Fibroblast of gingiva (primary cell): ENCODE measurements around the gene STRN.
"Not testable (repeated sequence)": the region's sequence is repeated elsewhere in the genome, so short reads cannot be mapped to it uniquely, and the experiment has no call there.

Experiments
- DNase-seq: peaks from one replicate; pipeline ENCODE4 v3.0.0-alpha.2; 2011; ENCODE audit warnings: low read depth

STRN gene

DNA sequence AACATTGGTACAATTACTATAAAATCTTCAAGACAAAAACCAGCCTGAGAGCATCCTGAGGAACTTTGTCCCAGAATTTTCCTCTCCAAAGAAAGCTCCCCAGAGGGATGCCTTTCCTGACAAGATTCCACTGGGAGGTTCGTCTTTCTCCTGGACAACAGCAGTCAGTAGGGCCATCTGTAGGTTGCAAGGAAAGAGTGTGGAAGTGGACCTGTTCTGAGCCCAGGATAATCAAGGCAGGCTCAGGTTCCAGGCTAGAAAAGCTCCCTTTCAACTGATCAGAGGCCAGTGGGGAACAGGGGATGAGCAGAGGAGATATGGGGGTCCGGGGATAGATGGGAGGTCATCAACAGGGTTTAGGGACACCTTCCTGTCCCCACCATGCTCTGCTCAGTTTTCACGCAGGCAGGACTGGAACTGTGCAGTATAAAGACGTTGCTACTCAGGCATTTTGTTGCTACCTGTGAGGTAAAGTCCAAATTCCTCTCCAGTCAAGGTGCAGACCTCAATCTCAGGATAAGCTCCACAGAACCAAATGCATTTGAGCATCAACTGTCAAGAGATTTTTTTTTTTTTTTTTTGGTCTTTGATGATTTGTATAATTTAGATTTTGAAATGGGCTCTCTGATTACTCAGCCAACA is 126.2 kb downstream of the STRN start:
- no peak for DNase-seq

DNA sequence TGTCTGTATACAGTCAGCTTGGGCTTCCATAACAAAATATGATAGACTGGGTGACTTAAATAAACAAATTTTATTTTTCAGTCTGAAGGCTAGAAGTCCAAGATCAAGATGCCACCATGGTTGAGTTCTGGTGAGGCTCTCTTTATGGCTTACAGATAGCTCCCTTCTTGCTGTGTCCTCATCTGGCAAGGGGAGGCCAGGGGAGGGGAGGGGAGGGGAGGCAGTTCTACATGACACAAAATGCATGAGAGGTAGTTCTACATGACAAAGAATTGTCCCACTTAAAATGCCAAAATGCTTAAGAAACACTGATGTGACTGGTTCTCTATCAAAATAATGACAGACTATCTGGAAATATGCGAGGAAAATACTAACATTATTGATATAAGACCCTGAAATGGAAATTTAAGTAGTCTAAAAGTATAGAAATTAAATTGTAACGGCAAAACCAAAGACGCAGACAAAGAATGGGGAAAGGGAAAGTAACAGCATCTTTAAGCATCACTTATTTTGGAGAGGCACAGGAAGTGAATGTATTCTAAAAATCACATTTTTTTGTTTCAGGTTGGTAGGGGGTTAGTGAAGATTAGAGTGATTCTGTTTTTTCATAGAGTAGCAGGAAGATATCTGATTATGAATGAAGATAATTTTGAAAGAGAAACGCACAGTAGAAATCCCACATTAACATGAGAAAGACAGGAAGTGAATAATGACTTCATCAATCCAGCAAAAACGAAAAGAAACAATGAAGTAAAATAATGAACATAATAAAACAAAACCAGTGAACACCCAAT is 131.4 kb downstream of the STRN start:
- DNase-seq: no peak

GRCh38 chr2:36834203-36834602 is 132.1 kb downstream of the STRN start:
- DNase-seq: no peak

DNA sequence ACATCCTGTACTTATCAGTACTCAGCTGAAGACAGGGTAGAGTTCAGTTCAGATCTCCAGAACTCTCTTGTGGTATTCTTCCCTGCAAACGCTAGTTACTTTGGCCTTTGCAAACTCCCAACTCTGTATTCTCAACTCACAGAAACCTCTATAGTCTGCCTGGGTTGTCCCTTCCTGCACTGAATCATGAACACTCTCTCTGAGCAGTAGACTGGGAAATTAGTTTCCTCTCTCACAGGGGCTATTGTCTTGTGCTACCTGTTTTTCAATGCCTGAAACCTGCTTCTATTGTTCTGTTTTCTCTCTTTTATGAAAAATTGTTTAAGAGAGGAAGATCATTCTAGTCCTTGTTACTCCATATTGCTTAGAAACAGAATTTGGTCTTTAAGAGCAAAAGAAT is 135.2 kb downstream of the STRN start:
- no peak for DNase-seq

DNA sequence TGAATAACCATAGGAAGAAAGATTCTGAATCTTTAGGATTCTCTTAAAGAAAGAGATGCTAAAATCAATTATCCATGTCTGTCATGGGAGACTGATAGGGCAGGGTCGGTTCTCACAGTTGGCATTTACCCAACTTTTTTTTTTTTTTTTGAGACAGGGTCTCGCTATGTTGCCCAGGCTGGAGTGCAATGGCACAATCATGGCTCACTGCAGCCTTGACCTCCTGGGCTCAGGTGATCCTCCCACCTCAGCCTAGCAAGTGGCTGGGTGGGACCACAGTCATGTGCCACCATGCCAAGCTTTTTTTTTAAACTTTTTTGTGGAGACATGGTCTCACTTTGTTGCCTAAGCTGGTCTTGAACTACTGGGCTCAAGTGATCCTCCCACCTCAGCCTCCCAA is 141.7 kb downstream of the STRN start:
- not testable (repeated sequence) for DNase-seq

DNA sequence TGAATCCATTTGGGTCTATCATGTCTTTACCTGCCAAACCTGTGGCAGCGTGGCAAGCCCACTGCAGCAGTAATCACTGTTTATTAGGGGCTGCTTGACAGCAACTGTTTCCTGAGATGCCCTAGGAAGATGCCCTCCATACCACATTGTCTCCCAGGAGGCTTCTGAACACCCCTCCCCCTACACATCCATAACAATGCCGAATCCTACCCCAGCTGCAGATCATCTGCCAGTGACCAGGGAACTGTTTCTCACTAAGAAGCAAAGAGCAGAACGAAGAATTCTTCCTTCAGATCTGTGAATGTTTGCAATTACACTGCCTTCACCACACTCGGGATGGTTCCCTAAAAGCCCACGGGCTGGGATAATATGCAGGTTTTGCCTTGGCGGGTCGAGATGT is 142.1 kb downstream of the STRN start:
- no peak for DNase-seq

DNA sequence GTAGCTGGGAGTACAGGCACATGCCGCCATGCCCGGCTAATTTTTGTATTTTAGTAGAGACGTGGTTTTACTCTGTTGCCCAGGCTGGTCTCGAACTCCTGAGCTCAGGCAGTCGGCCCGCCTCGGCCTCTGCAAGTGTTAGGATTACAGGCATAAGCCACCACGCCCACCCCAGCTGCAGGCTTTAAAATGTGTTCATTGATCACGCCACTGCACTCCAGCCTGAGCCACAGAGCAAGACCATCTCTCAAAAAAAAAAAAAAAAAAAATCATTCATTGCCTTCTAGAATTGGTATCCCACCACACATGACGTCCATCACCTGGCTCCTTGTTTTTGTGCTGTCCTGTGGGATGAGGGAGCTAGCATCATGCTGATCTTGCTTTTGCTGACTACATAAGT is 142.5 kb downstream of the STRN start:
- DNase-seq: no peak

- DNase-seq: peak; percentile 39
Observed at GRCh38 chr2:36820942-36821605, 145.3 kb downstream of the STRN start.

DNA sequence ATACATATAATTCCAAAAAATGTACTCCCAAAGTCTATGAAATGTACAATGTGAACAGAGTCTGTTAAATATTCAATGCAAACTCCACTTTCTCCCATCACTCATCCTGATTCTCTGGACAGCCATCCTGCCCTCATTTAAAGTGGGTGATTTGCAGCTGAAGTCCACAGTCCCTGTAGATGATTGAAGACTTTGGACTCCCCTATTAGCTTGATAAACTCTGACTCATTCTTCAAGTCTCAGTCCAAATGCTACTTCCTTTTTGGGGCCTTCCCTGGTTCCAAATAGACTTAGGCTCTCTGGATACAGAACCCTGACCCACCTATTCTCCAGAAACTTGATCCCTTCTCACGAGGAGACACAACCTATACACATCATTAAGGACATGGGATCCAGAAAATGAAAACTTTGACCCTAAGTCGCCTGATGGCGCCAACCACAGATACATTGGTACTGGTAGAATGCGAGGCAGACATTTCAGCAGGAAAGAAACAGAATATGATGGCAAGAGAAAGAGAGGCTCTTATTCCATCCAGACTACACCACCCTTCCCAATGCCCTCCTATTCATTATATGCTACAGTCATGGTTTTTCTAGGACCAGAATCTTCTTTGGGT is 147.1 kb downstream of the STRN start:
- DNase-seq: no peak

- DNase-seq: no peak
Observed at GRCh38 chr2:36818542-36818941, 147.8 kb downstream of the STRN start.

DNA sequence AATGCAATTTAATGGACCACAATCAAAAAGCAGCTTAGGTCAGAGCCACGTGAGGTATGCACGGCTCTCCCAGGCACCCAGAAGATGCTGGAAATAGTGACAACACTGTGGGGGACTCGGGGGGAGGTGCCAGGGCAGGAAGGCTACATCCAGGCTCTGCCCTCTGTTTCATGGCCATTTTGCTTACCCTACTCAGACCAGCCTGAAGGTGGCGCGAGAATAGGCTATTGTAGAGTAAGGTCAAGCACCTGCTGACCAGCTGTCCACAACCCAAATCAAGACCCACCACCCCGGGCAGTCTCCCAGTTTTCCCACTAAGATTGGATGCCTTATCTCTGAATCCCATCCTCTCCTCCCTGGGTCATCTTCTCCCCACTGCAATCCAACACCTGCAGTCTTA is 154.1 kb downstream of the STRN start:
- DNase-seq: no peak

GRCh38 chr2:36811071-36811470 is 155.3 kb downstream of the STRN start:
- no peak for DNase-seq

- DNase-seq: no peak
Observed at GRCh38 chr2:36809069-36809445, 157.3 kb downstream of the STRN start.

GRCh38 chr2:36808386-36809068 is 157.8 kb downstream of the STRN start:
- no peak for DNase-seq

DNA sequence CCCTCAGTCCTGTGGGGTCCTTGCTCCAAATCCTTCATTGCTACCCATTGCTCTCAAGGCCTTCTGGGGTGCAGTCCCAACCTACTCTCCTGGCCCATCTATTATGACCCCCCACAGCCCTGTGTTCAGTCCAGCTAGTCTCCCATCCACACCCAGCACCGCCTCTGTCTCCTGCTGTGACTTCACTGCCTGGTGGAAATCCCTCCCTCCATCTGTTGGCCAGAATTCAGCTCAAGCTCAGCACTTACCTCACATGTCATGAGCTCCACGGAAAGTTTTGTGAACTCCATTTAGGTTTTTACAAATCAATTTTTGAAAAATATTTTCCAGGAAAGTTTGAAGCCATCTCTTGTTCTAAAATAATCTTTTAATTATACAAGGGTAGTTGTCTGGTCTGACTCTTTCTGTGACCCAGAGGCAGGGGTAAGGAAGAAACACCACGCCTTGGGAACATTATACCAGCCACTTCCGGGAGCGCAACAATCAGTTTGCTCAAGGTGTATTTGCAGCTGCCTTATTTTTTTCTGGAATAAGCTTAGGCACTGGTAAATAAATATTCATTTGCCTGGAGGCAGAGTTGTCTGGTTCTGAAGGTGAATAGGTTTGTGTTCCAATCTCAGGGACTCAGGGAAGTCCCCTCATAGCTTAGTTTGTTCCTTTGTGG is 159.0 kb downstream of the STRN start:
- DNase-seq: no peak

GRCh38 chr2:36805635-36806224 is 160.6 kb downstream of the STRN start:
- DNase-seq: no peak

DNA sequence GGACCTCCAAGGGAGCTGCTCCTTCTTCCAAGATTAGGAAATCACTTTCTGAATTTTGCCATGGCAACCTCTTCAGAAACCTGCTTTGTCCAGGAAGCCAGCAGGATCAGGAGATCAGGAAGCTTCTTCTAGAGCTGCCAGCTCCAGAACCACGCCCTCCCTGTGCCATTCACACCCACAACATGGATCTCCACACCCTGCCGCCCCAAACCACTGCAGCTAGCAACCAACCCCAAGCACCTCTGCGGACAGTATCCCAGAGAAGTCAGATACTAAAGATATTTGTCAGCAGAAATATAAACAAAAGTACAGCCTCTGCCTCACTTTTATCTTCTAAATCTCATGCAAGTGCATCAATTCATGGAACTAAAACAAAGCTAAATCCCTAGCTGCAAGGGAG is 163.4 kb downstream of the STRN start:
- no peak for DNase-seq

- no peak for DNase-seq
Observed at GRCh38 chr2:36801088-36801487, 165.2 kb downstream of the STRN start.

GRCh38 chr2:36800381-36800780 is 166.0 kb downstream of the STRN start:
- no peak for DNase-seq

- no peak for DNase-seq
Observed at GRCh38 chr2:36798724-36799123, 167.6 kb downstream of the STRN start.

DNA sequence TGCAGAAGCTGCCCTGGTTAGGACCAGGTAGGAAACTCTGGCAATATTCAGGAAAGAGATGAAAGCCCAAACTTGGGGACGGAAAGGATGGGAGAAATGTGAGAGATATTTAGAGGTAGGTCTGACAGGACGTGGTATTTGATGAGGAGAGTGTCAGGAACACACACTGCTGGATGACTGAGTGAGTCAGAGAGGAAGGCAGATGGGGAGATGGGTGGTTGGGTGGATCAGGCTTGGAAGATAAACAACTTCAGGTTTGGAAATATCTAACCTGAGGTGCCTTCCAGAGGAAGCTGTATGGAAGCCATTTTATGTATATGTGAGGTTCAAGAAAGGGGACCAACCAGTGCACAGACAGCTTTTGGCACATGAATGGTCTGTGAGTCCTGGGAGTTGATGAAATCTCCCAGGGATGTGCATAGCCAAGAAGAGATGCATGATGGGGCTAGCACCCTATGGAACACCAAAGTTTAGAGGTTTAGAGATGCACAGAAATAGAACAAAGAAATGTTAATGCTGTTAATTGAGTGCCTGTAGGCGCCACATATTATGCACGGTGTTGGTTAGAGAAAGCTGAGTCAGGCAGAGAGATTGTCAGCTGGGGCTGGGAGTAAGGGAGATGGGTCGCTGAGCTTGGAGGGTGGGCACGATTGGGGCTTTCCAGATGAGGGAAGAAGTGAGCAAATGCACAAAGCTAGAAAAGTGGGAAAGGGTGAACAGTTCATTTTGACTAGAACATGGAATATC is 168.8 kb downstream of the STRN start:
- no peak for DNase-seq
